K562 (cell line): ENCODE data around the gene HDGFL2. TPM values are rescaled to one million over a fixed set of nuclear protein-coding genes. Genes with fewer than 3 reads are reported as not detected.

Source experiments
- CHD4 ChIP-seq: fragments of 200-600 bp; sonication (generic); IDR thresholded peaks from 3 replicates; pipeline ENCODE4 v1.6.1; 2012; ENCODE audit warnings: low read depth, mild to moderate bottlenecking, mixed read lengths, low read length, inconsistent platforms; ENCODE audit not compliant: insufficient read depth, insufficient replicate concordance, poor library complexity, severe bottlenecking
- ETV1 ChIP-seq: fragments of 450-650 bp; conservative IDR thresholded peaks from 2 replicates; pipeline ENCODE4 v1.6.1; 2016; ENCODE audit warnings: missing genetic modification characterization, control low read depth, low read depth, missing compliant biosample characterization
- NCOA4 ChIP-seq: fragments of 450-650 bp; IDR thresholded peaks from 2 replicates; pipeline ENCODE4 v1.6.1; 2018; ENCODE audit warnings: mild to moderate bottlenecking; ENCODE audit not compliant: partially characterized antibody
- POLR2B ChIP-seq: fragments of 450-650 bp; IDR thresholded peaks from 2 replicates; pipeline ENCODE4 v1.6.1; 2018; ENCODE audit warnings: low read depth; ENCODE audit not compliant: partially characterized antibody
- RFX1 ChIP-seq: fragments of 450-650 bp; IDR thresholded peaks from 2 replicates; pipeline ENCODE4 v1.6.1; 2016; ENCODE audit warnings: mild to moderate bottlenecking, moderate library complexity
- SMAD1 ChIP-seq: fragments of 150-350 bp; IDR thresholded peaks from 2 replicates; pipeline ENCODE4 v1.6.1; 2014; ENCODE audit warnings: low read length, low read depth; ENCODE audit not compliant: partially characterized antibody
- THRAP3 ChIP-seq: fragments of 450-650 bp; IDR thresholded peaks from 2 replicates; pipeline ENCODE4 v1.6.1; 2016; ENCODE audit warnings: mild to moderate bottlenecking, inconsistent platforms, borderline replicate concordance
- ZNF561 ChIP-seq: fragments of 450-650 bp; formaldehyde crosslinking; conservative IDR thresholded peaks from 2 replicates; pipeline ENCODE4 v1.4.0; 2020; ENCODE audit warnings: mild to moderate bottlenecking, moderate library complexity
- ZNF609 ChIP-seq: sonication (generic); formaldehyde crosslinking; IDR thresholded peaks from 2 replicates; pipeline ENCODE4 v1.8.1; 2023; ENCODE audit warnings: missing genetic modification reagents, mild to moderate bottlenecking, borderline replicate concordance
- ZNF695 ChIP-seq: fragments of 450-650 bp; formaldehyde crosslinking; IDR thresholded peaks from 2 replicates; pipeline ENCODE4 v1.4.0; 2020; ENCODE audit warnings: mild to moderate bottlenecking, moderate library complexity
- polyA plus RNA-seq, 8 experiments: library from polyadenylated mRNA; depleted of rRNA in 4 of 8; stranded (reverse) in 5 of 8; unstranded in 3 of 8; fragments of >200 nt; fragmentation: Nextera tagmentation in 2 of 8; fragmentation: Illumina TruSeq in 1 of 8; extraction: Ambion mirVana in 2 of 8; extraction: Trizol in 1 of 8; gene quantifications; 2 replicates each; pipeline versions ENCODE4 v1.2.1 to v1.2.3, GENCODE V29; 2011 to 2014; ENCODE audit warnings: inconsistent platforms in 1 of 8, missing spikeins in 1 of 8
- total RNA-seq, 7 experiments: library from RNA; depleted of rRNA in 6 of 7; stranded (reverse); fragments of >200 nt in 6 of 7; fragmentation: Illumina TruSeq in 2 of 7; extraction: Trizol in 2 of 7; gene quantifications; 2 replicates each; pipeline versions ENCODE4 v1.2.1 to v1.2.3, GENCODE V29; 2011 to 2021; ENCODE audit warnings: low replicate concordance in 1 of 7
- TF ChIP-seq, protein P1 (sequence below), 2 experiments: fragments of 450-650 bp in 1 of 2; sonication (generic) in 1 of 2; formaldehyde crosslinking in 1 of 2; IDR thresholded peaks; 2 replicates each; pipeline versions ENCODE4 v1.7.1 to v1.9.0; 2016 to 2022; ENCODE audit warnings: inconsistent platforms in 1 of 2, mild to moderate bottlenecking in 1 of 2, missing genetic modification reagents in 1 of 2

The HDGFL2 gene
- total and polyA plus RNA-seq, 9 of the 15 experiments (the other 6 are each of a cell fraction or from before 2014, with no cell fraction given), result 0.13 to 61.7 (median 16.0) TPM

DNA sequence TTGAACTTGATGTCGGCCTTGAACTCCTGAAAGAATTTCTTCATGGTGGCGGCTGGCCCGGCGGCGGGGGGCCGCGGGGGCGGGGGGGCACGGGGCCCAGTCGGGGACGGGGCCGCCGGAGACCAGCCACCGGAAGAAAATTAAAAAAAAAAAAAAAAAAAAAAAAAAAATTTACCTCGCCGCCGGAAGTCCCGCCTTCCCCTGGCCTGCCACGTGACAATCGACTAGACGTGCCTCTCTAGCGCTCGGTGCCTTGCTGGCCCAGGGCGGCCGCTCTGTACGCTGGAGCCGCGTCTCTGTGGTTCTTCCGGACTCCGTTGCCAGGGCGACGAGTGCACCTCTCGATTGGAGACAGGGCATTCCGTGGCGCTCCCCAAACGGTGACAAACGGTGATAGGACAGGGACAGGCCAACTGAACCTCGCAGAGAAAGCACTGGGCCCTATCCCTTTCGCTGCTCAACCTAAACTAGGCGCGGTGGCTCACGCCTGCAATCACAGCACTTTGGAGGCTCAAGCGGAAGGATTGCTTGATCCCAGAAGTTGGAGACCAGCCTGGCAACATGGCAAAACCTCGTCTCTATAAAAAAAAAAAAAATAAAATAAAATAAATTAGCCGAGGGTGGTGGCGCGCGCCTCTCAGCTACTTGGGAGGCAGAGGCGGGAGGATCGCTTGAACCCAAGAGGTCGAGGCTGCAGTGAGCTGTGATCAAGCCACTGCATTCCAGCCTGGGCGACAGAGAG, 14.3 kb upstream of the HDGFL2 start, which contains the start of gene UBXN6 (continued):
- TF ChIP-seq NCOA4 (no peak), ZNF609 (CRISPR knock-in tag) (no peak), SMAD1 (peak; percentile 52), POLR2B (no peak), CHD4 (no peak), THRAP3 (no peak), ETV1 (tag) (peak; percentile 98), ZNF695 (no peak), ZNF561 (CRISPR knock-in tag) (no peak), RFX1 (peak; percentile 98)
- TF ChIP-seq, protein P1, sequence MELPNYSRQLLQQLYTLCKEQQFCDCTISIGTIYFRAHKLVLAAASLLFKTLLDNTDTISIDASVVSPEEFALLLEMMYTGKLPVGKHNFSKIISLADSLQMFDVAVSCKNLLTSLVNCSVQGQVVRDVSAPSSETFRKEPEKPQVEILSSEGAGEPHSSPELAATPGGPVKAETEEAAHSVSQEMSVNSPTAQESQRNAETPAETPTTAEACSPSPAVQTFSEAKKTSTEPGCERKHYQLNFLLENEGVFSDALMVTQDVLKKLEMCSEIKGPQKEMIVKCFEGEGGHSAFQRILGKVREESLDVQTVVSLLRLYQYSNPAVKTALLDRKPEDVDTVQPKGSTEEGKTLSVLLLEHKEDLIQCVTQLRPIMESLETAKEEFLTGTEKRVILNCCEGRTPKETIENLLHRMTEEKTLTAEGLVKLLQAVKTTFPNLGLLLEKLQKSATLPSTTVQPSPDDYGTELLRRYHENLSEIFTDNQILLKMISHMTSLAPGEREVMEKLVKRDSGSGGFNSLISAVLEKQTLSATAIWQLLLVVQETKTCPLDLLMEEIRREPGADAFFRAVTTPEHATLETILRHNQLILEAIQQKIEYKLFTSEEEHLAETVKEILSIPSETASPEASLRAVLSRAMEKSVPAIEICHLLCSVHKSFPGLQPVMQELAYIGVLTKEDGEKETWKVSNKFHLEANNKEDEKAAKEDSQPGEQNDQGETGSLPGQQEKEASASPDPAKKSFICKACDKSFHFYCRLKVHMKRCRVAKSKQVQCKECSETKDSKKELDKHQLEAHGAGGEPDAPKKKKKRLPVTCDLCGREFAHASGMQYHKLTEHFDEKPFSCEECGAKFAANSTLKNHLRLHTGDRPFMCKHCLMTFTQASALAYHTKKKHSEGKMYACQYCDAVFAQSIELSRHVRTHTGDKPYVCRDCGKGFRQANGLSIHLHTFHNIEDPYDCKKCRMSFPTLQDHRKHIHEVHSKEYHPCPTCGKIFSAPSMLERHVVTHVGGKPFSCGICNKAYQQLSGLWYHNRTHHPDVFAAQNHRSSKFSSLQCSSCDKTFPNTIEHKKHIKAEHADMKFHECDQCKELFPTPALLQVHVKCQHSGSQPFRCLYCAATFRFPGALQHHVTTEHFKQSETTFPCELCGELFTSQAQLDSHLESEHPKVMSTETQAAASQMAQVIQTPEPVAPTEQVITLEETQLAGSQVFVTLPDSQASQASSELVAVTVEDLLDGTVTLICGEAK (IDR thresholded peaks at IDR 0.05), result peak; percentile 92
- TF ChIP-seq, protein P1 (CRISPR knock-in tag; IDR thresholded peaks at IDR 0.05), result no peak
